Activated CD4-positive, alpha-beta T cell treated with anti-CD3 and anti-CD28 coated beads for 36 hours (primary cell): ENCODE measurements around the gene DIP2A. TPM values are rescaled to one million over a fixed set of nuclear protein-coding genes. Genes with fewer than 3 reads are reported as not detected.
"Not testable (repeated sequence)": the region's sequence is repeated elsewhere in the genome, so short reads cannot be mapped to it uniquely, and the experiment has no call there.

Source experiments
- ATAC-seq: fragments of 200-7000 bp; cut with Tn5 transposase; one replicate; pipeline ENCODE4 v1.10.0; 2021; ENCODE audit warnings: mild to moderate bottlenecking, moderate library complexity
- CTCF ChIA-PET: fragments of 350-600 bp; sonication (Branson Sonifier 250); formaldehyde crosslinking; loops from one replicate; lab custom pipeline; 2021; ENCODE audit warnings: antibody characterized with exemption; lab: Charles Lee
- POLR2A ChIA-PET: fragments of 350-600 bp; sonication (Branson Sonifier 250); formaldehyde crosslinking; loops from one replicate; lab custom pipeline; 2021; ENCODE audit warnings: antibody characterized with exemption, inconsistent platforms; lab: Charles Lee
- DNase-seq: peaks from one replicate; pipeline ENCODE4 v3.0.0-alpha.2; 2020
- H3K27ac Mint-ChIP-seq: one replicate; pipeline ENCODE4 v1.8.0; 2021; ENCODE audit warnings: mixed read lengths
- H3K27me3 Mint-ChIP-seq: one replicate; pipeline ENCODE4 v1.8.0; 2021; ENCODE audit warnings: mixed read lengths
- H3K36me3 Mint-ChIP-seq: one replicate; pipeline ENCODE4 v1.8.0; 2021; ENCODE audit warnings: low read depth, mixed read lengths
- H3K4me1 Mint-ChIP-seq: one replicate; pipeline ENCODE4 v1.8.0; 2021; ENCODE audit warnings: mixed read lengths
- H3K4me3 Mint-ChIP-seq: one replicate; pipeline ENCODE4 v1.8.0; 2021; ENCODE audit warnings: mild to moderate bottlenecking, moderate library complexity, mixed read lengths
- H3K9me3 Mint-ChIP-seq: one replicate; pipeline ENCODE4 v1.8.0; 2021; ENCODE audit warnings: low read depth, mixed read lengths
- intact Hi-C, 2 experiments: fragments of 100-400 bp; cut with DNase I in 1 of 2; cut with micrococcal nuclease in 1 of 2; formaldehyde crosslinking; loops; one replicate each; pipeline versions ENCODE4 v1.14.2 to v1.15.1; 2022 to 2024; cut with DNase I, micrococcal nuclease
- total RNA-seq, 2 experiments: library from RNA; stranded (reverse); gene quantifications; one replicate each; pipeline ENCODE4 v1.2.3, GENCODE V29; 2021

DIP2A gene
- total RNA-seq, 2 experiments from 2014 or later: 25.2 to 27.7 TPM

- POLR2A ChIA-PET: no interaction called here
- no peaks in the 10 kb centered on the region for H3K27me3 Mint-ChIP-seq
- CTCF ChIA-PET: no interaction called here
- intact Hi-C loops: no loop called here
- no peak overlapping the region for H3K27ac Mint-ChIP-seq
- H3K36me3 Mint-ChIP-seq: peaks cover 22% of the 10 kb centered on the region
- peaks cover 23% of the 10 kb centered on the region for H3K4me1 Mint-ChIP-seq
- no peak overlapping the region for H3K4me3 Mint-ChIP-seq
- no peaks in the 10 kb centered on the region for H3K9me3 Mint-ChIP-seq
- no peak for ATAC-seq
- no peak for DNase-seq
Observed at GRCh38 chr21:46504666-46505065, 46.0 kb downstream of the DIP2A start.

DNA sequence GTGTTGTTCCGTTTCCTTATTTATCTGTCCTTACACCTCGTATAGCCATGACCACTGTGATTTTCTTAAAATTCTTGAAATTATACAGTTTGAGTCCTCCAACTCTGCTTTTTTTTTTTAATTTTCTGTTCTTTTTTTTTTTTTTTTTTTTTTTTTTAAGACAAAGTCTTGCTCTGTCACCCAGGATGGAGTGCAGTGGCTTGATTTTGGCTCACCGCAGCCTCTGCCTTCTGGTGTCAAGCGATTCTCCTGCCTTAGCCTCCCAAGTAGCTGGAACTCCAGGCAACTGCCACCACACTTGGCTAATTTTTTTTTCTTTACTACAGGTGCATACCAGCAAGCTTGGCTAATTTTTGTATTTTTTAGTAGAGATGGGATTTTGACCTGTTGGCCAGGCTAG lies 48.9 kb downstream of the DIP2A start:
- Mint-ChIP-seq H3K9me3 (no peaks in the 10 kb centered on the region), H3K4me1 (peaks cover 10% of the 10 kb centered on the region), H3K27ac (no peak overlapping the region), H3K27me3 (no peaks in the 10 kb centered on the region), H3K4me3 (no peak overlapping the region), H3K36me3 (peaks cover 27% of the 10 kb centered on the region)
- no peak for DNase-seq
- POLR2A ChIA-PET: no interaction called here
- CTCF ChIA-PET: no interaction called here
- intact Hi-C loops: no loop called here
- no peak for ATAC-seq

DNA sequence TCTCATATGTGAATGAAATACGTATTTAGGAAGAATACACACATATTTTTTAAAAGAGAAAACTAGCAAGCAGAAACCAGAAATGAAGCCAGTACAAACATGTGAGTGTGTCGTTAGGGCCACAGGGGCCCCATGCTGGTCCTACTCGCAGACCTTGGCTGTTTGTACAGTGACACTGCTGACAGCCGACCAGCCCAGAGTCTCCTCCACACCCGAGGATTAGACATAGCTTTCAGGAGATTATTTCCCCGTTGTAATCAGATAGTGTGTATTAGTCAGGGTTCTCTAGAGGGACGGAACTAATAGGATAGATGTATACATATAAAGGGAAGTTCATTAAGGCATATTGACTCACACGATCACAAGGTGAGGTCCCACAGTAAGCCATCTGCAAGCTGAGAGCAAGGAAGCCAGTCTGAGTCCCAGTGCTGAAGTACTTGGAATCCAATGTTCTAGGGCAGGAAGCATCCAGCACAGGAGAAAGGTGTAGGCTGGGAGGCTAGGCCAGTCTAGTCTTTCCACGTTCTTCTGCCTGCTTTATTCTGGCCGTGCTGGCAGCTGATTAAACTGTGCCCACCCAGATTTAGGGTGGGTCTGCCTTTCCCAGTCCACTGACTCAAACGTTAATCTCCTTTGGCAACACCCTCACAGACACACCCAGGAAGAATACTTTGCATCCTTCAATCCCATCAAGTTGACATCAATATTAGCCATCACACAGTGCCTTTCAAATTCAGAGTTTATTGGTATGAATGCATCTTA lies 51.2 kb downstream of the DIP2A start:
- peaks cover 24% of the 10 kb centered on the region for H3K36me3 Mint-ChIP-seq
- intact Hi-C loops: no loop called here
- H3K27ac Mint-ChIP-seq: no peak overlapping the region
- POLR2A ChIA-PET: no interaction called here
- CTCF ChIA-PET: interaction anchor here (1.0 kb wide), 1 partner anchor 12 kb away, joined by 5 read pairs; no protein-coding TSS in a partner anchor
- no peak for ATAC-seq
- DNase-seq: no peak
- H3K27me3 Mint-ChIP-seq: no peaks in the 10 kb centered on the region
- H3K4me3 Mint-ChIP-seq: no peak overlapping the region
- peaks cover 9% of the 10 kb centered on the region for H3K4me1 Mint-ChIP-seq
- no peaks in the 10 kb centered on the region for H3K9me3 Mint-ChIP-seq

- no peaks in the 10 kb centered on the region for H3K27me3 Mint-ChIP-seq
- CTCF ChIA-PET: interaction anchor here (1.1 kb wide), 1 partner anchor 11 kb away, joined by 5 read pairs; no protein-coding TSS in a partner anchor
- no peak overlapping the region for H3K27ac Mint-ChIP-seq
- no peaks in the 10 kb centered on the region for H3K9me3 Mint-ChIP-seq
- H3K4me1 Mint-ChIP-seq: peaks cover 19% of the 10 kb centered on the region
- DNase-seq: peak; percentile 22
- H3K4me3 Mint-ChIP-seq: no peak overlapping the region
- POLR2A ChIA-PET: interaction anchor here (0.8 kb wide), 1 partner anchor 44 kb away, joined by 4 read pairs; no protein-coding TSS in a partner anchor
- intact Hi-C loops: no loop called here
- peak; percentile 26 for ATAC-seq
- H3K36me3 Mint-ChIP-seq: peaks cover 38% of the 10 kb centered on the region
Observed at GRCh38 chr21:46515109-46515508, 56.4 kb downstream of the DIP2A start.

- Mint-ChIP-seq H3K4me1 (peaks cover 19% of the 10 kb centered on the region), H3K27me3 (no peaks in the 10 kb centered on the region), H3K36me3 (peaks cover 38% of the 10 kb centered on the region), H3K9me3 (no peaks in the 10 kb centered on the region), H3K27ac (no peak overlapping the region), H3K4me3 (no peak overlapping the region)
- DNase-seq: no peak
- ChIA-PET CTCF (interaction anchor here (1.1 kb wide), 1 partner anchor 10 kb away, joined by 5 read pairs; no protein-coding TSS in a partner anchor), POLR2A (no interaction called here)
- no peak for ATAC-seq
- intact Hi-C loops: no loop called here
Observed at GRCh38 chr21:46516068-46516467, 57.4 kb downstream of the DIP2A start.

DNA sequence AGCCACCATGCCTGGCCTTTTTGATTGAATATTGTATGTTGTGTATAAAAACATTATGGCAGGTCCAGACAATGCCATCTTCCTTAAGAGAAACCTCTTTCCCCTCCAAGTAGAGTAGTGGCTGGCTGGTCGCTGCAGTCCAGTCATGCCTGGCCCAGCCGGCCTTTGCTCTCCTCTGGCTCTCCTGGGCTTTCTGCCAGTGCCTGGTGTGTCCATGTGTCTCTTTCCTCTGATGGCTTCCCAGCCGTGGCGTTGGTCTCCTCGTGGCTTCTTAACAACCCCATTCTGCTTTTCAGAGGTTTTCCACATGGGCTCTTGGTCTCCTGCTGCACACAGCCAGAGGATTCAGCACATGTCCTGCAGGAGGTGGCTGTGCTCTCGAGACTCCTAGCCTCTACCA lies 58.7 kb downstream of the DIP2A start:
- no peaks in the 10 kb centered on the region for H3K9me3 Mint-ChIP-seq
- DNase-seq (no peak), ATAC-seq (no peak)
- POLR2A ChIA-PET: no interaction called here
- no peak overlapping the region for H3K27ac Mint-ChIP-seq
- intact Hi-C loops: no loop called here
- H3K4me3 Mint-ChIP-seq: no peak overlapping the region
- no peaks in the 10 kb centered on the region for H3K27me3 Mint-ChIP-seq
- CTCF ChIA-PET: interaction anchor here (2.0 kb wide), 1 partner anchor 14 kb away, joined by 8 read pairs; no protein-coding TSS in a partner anchor
- H3K36me3 Mint-ChIP-seq: peaks cover 38% of the 10 kb centered on the region
- H3K4me1 Mint-ChIP-seq: peaks cover 19% of the 10 kb centered on the region

DNA sequence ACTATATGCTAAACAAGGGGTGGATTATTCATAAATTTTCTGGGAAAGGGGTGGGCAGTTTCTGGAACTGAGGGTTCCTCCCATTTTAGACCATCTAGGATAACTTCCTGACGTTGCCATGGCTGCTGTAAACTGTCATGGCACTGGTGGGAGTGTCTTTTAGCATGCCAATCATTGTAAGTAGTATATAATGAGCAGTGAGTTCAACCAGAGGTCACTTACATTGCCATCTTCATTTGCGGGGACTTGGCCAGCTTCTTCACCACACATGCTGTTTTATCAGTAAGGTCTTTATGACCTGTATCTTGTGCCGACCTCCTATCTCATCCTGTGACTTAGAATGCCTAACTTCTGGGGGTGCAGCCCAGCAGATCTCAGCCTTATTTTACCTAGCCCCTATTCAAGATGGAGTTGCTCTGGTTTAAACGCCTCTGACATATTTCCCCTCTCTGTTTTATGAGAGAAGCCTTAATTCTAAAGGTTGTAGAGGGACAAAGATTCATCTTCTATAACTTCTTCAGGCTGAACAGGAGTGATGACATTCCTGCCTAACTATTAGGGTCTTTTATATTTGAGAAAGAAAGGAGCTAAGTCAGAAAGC lies 60.4 kb downstream of the DIP2A start:
- intact Hi-C loops: no loop called here
- ATAC-seq (no peak), DNase-seq (no peak)
- ChIA-PET POLR2A (no interaction called here), CTCF (interaction anchor here (2.0 kb wide), 1 partner anchor 13 kb away, joined by 8 read pairs; no protein-coding TSS in a partner anchor)
- no peak overlapping the region for H3K4me3 Mint-ChIP-seq
- H3K27me3 Mint-ChIP-seq: no peaks in the 10 kb centered on the region
- H3K27ac Mint-ChIP-seq: no peak overlapping the region
- H3K36me3 Mint-ChIP-seq: peaks cover 34% of the 10 kb centered on the region
- no peaks in the 10 kb centered on the region for H3K9me3 Mint-ChIP-seq
- peaks cover 17% of the 10 kb centered on the region for H3K4me1 Mint-ChIP-seq

DNA sequence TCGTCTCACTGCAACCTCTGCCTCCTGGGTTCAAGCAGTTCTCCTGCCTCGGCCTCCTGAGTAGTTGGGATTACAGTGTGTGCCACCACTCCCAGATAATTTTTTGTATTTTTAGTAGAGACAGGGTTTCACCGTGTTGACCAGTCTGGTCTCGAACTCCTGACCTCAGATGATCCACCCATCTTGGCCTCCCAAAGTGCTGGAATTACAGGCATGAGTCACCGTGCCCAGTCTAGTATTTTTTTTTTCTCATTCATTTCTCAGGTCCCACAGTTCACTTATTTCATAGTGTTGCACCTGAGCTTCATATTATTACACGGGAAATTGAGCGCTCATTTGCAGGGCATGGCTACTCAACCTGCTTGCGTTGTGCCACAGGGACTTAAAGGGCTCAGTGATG lies 68.7 kb downstream of the DIP2A start:
- H3K9me3 Mint-ChIP-seq, ATAC-seq, H3K27ac Mint-ChIP-seq, POLR2A ChIA-PET, intact Hi-C loops, DNase-seq, H3K4me3 Mint-ChIP-seq, H3K27me3 Mint-ChIP-seq: not testable (repeated sequence)
- CTCF ChIA-PET: interaction anchor here (0.6 to 1.4 kb wide), 3 partner anchors 12 to 574 kb away, joined by 3 to 5 read pairs (median 3); no protein-coding TSS in a partner anchor
- H3K36me3 Mint-ChIP-seq: peaks cover 10% of the 10 kb centered on the region
- H3K4me1 Mint-ChIP-seq: peaks cover 34% of the 10 kb centered on the region

- no peaks in the 10 kb centered on the region for H3K9me3 Mint-ChIP-seq
Observed at GRCh38 chr21:46527801-46528200, 69.1 kb downstream of the DIP2A start.

DNA sequence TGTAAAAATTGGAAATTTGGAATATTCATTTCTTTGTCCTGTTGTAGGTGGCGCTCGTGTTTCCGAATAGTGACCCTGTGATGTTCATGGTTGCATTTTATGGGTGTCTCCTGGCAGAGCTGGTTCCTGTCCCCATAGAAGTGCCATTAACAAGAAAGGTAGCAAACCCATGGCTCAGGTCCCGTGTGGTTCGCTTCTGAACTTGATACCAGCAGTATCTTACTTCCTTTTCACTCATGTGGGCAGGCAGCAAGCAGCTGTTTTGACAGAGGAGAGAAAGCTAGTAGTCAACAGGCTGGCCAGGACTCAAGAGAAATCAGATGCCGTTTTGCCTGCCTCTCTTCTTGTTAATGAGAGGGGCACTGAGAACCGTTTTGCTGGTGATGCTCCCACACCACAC lies 73.4 kb downstream of the DIP2A start:
- H3K36me3 Mint-ChIP-seq: peaks cover 30% of the 10 kb centered on the region
- intact Hi-C loops: loop anchor here in 1 of 2 experiments (5.0 kb wide), 1 partner anchor 35 kb away; no protein-coding TSS in a partner anchor
- DNase-seq: no peak
- peak; percentile 36 for ATAC-seq
- H3K4me1 Mint-ChIP-seq: peaks cover 34% of the 10 kb centered on the region
- ChIA-PET POLR2A (no interaction called here), CTCF (interaction anchor here (0.7 to 2.4 kb wide), 7 partner anchors 10 to 94 kb away, joined by 3 to 14 read pairs (median 3); no protein-coding TSS in a partner anchor)
- H3K9me3 Mint-ChIP-seq: no peaks in the 10 kb centered on the region
- H3K4me3 Mint-ChIP-seq: no peak overlapping the region
- H3K27ac Mint-ChIP-seq: peak overlapping the region; percentile 64
- no peaks in the 10 kb centered on the region for H3K27me3 Mint-ChIP-seq

More at GRCh38 chr21:46527801-46528200, 69.1 kb downstream of the DIP2A start:
- DNase-seq (no peak), ATAC-seq (no peak)
- CTCF ChIA-PET: no interaction called here
- intact Hi-C loops: no loop called here
- peaks cover 38% of the 10 kb centered on the region for H3K4me1 Mint-ChIP-seq
- H3K27me3 Mint-ChIP-seq: no peaks in the 10 kb centered on the region
- H3K36me3 Mint-ChIP-seq: peaks cover 12% of the 10 kb centered on the region
- POLR2A ChIA-PET: no interaction called here
- H3K4me3 Mint-ChIP-seq: no peak overlapping the region
- H3K27ac Mint-ChIP-seq: no peak overlapping the region

DNA sequence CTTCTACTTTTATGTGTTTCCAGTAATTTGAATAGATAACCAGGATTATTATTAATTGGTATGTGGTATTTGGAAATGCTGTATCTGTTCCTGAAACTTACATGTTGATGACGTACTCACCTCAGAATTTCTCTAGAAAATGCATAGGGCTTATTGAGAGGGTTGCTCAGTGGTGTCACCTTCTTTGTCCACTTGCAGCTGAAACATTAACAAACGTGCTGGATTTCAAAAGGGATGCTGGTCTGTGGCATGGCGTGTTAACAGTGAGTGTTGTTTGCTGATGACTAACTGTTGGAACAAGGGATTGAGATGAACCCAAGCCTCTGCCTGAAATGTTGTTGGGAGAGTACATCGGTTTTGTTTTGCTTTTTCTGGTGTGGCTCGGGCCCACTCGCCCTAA lies 78.3 kb downstream of the DIP2A start:
- DNase-seq: no peak
- ChIA-PET CTCF (no interaction called here), POLR2A (no interaction called here)
- no peaks in the 10 kb centered on the region for H3K9me3 Mint-ChIP-seq
- ATAC-seq: no peak
- H3K27ac Mint-ChIP-seq: no peak overlapping the region
- H3K4me1 Mint-ChIP-seq: peaks cover 28% of the 10 kb centered on the region
- no peak overlapping the region for H3K4me3 Mint-ChIP-seq
- intact Hi-C loops: no loop called here
- peaks cover 32% of the 10 kb centered on the region for H3K36me3 Mint-ChIP-seq
- H3K27me3 Mint-ChIP-seq: no peaks in the 10 kb centered on the region
